DND-41 (cell line): Measurements from ENCODE around the gene PRKAG2.

Experiments used
- ATAC-seq: fragments of 200-7000 bp; cut with Tn5 transposase; 3 replicates; pipeline ENCODE4 v1.9.1; 2021; ENCODE audit warnings: low read depth; ENCODE audit not compliant: insufficient read depth
- DNase-seq: peaks from one replicate; pipeline ENCODE4 v3.0.0-alpha.2; 2020
- H2AFZ ChIP-seq: 2 replicates; pipeline ENCODE4 v1.6.0; 2012; ENCODE audit warnings: low read depth, low read length
- H3K27ac ChIP-seq: 2 replicates; pipeline ENCODE4 v1.5.1; 2012; ENCODE audit warnings: low read length, inconsistent platforms
- H3K27me3 ChIP-seq: fragments of 200-600 bp; sonication (generic); 2 replicates; pipeline ENCODE4 v1.6.0; 2012; ENCODE audit warnings: low read length, mild to moderate bottlenecking, inconsistent platforms; ENCODE audit not compliant: insufficient read depth, poor library complexity
- H3K36me3 ChIP-seq: 2 replicates; pipeline ENCODE4 v1.5.1; 2012; ENCODE audit warnings: low read length, inconsistent platforms; ENCODE audit not compliant: insufficient read depth
- H3K4me1 ChIP-seq: 2 replicates; pipeline ENCODE4 v1.5.1; 2012; ENCODE audit warnings: mild to moderate bottlenecking, low read length; ENCODE audit not compliant: insufficient read depth
- H3K4me2 ChIP-seq: 2 replicates; pipeline ENCODE4 v1.6.0; 2012; ENCODE audit warnings: mild to moderate bottlenecking, moderate library complexity, low read length, inconsistent platforms; ENCODE audit not compliant: insufficient read depth
- H3K4me3 ChIP-seq, 2 experiments: fragments of 200-600 bp in 1 of 2; shearing (Covaris generic) in 1 of 2; 2 replicates each; pipeline ENCODE4 v1.5.1; 2012 to 2016; ENCODE audit warnings: inconsistent platforms in 2 of 2, low read length in 2 of 2, mild to moderate bottlenecking in 2 of 2, low read depth in 1 of 2, moderate library complexity in 1 of 2
- H3K79me2 ChIP-seq: 2 replicates; pipeline ENCODE4 v1.6.0; 2012; ENCODE audit warnings: low read length, inconsistent platforms; ENCODE audit not compliant: insufficient read depth
- H3K9ac ChIP-seq: 2 replicates; pipeline ENCODE4 v1.6.0; 2012; ENCODE audit warnings: low read depth, mild to moderate bottlenecking, inconsistent platforms, low read length, moderate library complexity
- H3K9me3 ChIP-seq: 2 replicates; pipeline ENCODE4 v1.5.1; 2012; ENCODE audit warnings: low read length, moderate library complexity, mild to moderate bottlenecking, inconsistent platforms; ENCODE audit not compliant: insufficient read depth, severe bottlenecking
- H4K20me1 ChIP-seq: 2 replicates; pipeline ENCODE4 v1.6.0; 2012; ENCODE audit warnings: low read length; ENCODE audit not compliant: insufficient read depth
- EZH2 ChIP-seq: IDR thresholded peaks from 3 replicates; pipeline ENCODE4 v1.6.1; 2012; ENCODE audit warnings: borderline replicate concordance, low read depth, mild to moderate bottlenecking, moderate library complexity, low read length, inconsistent platforms; ENCODE audit not compliant: severe bottlenecking
- TF ChIP-seq, protein P1 (sequence below): IDR thresholded peaks from 2 replicates; pipeline ENCODE4 v1.5.1; 2012; ENCODE audit warnings: borderline replicate concordance, low read length, moderate library complexity, mild to moderate bottlenecking; ENCODE audit not compliant: poor library complexity, severe bottlenecking; ENCODE audit errors: extremely low read depth

The PRKAG2 gene

GRCh38 chr7:151725844-151726651 lies 150.9 kb downstream of the PRKAG2 start:
- Histone ChIP-seq H2AFZ (no peak overlapping the region), H3K36me3 (no peaks in the 10 kb centered on the region), H3K4me3 (no peak overlapping the region), H3K27me3 (peaks cover 24% of the 10 kb centered on the region), H3K79me2 (no peaks in the 10 kb centered on the region), H3K4me2 (no peak overlapping the region), H3K27ac (no peak overlapping the region), H3K9ac (no peak overlapping the region), H3K4me1 (no peaks in the 10 kb centered on the region), H4K20me1 (no peaks in the 10 kb centered on the region; the same call in 1 of the 2 replicates), H3K9me3 (no peaks in the 10 kb centered on the region)
- ATAC-seq: no peak
- no peak for TF ChIP-seq EZH2
- DNase-seq: no peak

- TF ChIP-seq EZH2: no peak
- TF ChIP-seq, protein P1, sequence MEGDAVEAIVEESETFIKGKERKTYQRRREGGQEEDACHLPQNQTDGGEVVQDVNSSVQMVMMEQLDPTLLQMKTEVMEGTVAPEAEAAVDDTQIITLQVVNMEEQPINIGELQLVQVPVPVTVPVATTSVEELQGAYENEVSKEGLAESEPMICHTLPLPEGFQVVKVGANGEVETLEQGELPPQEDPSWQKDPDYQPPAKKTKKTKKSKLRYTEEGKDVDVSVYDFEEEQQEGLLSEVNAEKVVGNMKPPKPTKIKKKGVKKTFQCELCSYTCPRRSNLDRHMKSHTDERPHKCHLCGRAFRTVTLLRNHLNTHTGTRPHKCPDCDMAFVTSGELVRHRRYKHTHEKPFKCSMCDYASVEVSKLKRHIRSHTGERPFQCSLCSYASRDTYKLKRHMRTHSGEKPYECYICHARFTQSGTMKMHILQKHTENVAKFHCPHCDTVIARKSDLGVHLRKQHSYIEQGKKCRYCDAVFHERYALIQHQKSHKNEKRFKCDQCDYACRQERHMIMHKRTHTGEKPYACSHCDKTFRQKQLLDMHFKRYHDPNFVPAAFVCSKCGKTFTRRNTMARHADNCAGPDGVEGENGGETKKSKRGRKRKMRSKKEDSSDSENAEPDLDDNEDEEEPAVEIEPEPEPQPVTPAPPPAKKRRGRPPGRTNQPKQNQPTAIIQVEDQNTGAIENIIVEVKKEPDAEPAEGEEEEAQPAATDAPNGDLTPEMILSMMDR: no peak
- DNase-seq (no peak), ATAC-seq (no peak)
- Histone ChIP-seq H3K27ac (no peak overlapping the region), H4K20me1 (no peaks in the 10 kb centered on the region; the same call in 1 of the 2 replicates), H3K4me2 (no peak overlapping the region), H3K4me3 (no peak overlapping the region), H3K27me3 (peaks cover 26% of the 10 kb centered on the region), H3K9ac (no peak overlapping the region), H3K9me3 (no peaks in the 10 kb centered on the region), H3K36me3 (no peaks in the 10 kb centered on the region), H3K4me1 (no peaks in the 10 kb centered on the region), H2AFZ (no peak overlapping the region), H3K79me2 (no peaks in the 10 kb centered on the region)
Measured at GRCh38 chr7:151724920-151725584, 151.9 kb downstream of the PRKAG2 start.

DNA sequence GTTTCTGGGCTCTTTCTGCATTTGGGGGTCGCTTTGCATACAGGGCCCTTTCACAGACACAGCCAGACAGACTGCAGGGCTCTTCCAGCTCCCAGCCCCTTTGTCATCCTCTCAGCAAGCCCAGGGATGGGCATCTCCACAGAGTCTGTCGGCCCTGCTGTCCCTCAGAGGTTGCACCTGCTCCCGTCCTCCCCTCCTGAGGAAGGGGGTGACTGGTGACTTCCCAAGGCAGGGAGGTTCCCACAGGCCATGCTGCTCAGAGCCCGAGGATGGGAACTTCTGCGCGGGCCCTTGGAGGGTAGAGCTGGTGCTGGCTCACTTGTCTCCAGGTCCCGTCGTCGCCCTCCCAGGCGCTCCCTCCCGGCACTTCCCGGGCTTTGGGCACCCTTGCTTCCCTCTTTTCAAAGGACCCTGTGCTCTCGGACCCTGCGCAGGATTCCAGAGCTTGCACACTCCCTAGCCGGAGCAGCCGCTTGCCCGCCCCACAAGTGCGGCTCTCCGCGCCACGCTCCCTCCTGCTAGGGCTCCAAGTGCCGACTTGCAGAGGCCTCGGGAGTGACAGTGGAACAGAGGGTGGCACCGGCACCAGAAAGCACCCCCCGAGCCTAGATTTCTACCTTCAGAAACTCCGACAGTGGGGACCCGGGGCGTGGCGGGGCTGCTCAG lies 152.5 kb downstream of the PRKAG2 start:
- no peak overlapping the region for H3K4me2 ChIP-seq

More for the DNA sequence above, 152.5 kb downstream of the PRKAG2 start:
- Histone ChIP-seq H3K79me2 (no peaks in the 10 kb centered on the region), H3K4me1 (no peaks in the 10 kb centered on the region), H3K9ac (no peak overlapping the region), H2AFZ (no peak overlapping the region), H3K27me3 (peaks cover 30% of the 10 kb centered on the region), H3K27ac (no peak overlapping the region), H4K20me1 (no peaks in the 10 kb centered on the region; the same call in 1 of the 2 replicates), H3K4me3 (no peak overlapping the region), H3K36me3 (no peaks in the 10 kb centered on the region), H3K9me3 (no peaks in the 10 kb centered on the region)
- no peak for TF ChIP-seq EZH2
- TF ChIP-seq, protein P1: no peak
- ATAC-seq: no peak
- no peak for DNase-seq
